Activated CD8-positive, alpha-beta T cell treated with anti-CD3 and anti-CD28 coated beads for 36 hours (primary cell): ENCODE measurements around the gene UIMC1. TPM values are rescaled to one million over a fixed set of nuclear protein-coding genes. Genes with fewer than 3 reads are reported as not detected.
"Not testable (repeated sequence)": the region's sequence is repeated elsewhere in the genome, so short reads cannot be mapped to it uniquely, and the experiment has no call there.

Experiments
- ATAC-seq: fragments of 200-7000 bp; cut with Tn5 transposase; one replicate; pipeline ENCODE4 v1.10.0; 2021; ENCODE audit warnings: mild to moderate bottlenecking, moderate library complexity
- CTCF ChIA-PET: fragments of 350-600 bp; sonication (Branson Sonifier 250); formaldehyde crosslinking; loops from one replicate; lab custom pipeline; 2021; ENCODE audit warnings: antibody characterized with exemption; lab: Charles Lee
- POLR2A ChIA-PET: fragments of 350-600 bp; sonication (Branson Sonifier 250); formaldehyde crosslinking; loops from one replicate; lab custom pipeline; 2021; ENCODE audit warnings: antibody characterized with exemption; lab: Charles Lee
- DNase-seq: peaks from one replicate; pipeline ENCODE4 v3.0.0-alpha.2; 2020
- H3K27ac Mint-ChIP-seq: one replicate; pipeline ENCODE4 v1.8.0; 2021; ENCODE audit warnings: mild to moderate bottlenecking, mixed read lengths
- H3K27me3 Mint-ChIP-seq: one replicate; pipeline ENCODE4 v1.8.0; 2021; ENCODE audit warnings: mixed read lengths
- H3K36me3 Mint-ChIP-seq: one replicate; pipeline ENCODE4 v1.8.0; 2021; ENCODE audit warnings: low read depth, mixed read lengths
- H3K4me1 Mint-ChIP-seq: one replicate; pipeline ENCODE4 v1.8.0; 2021; ENCODE audit warnings: low read depth, mixed read lengths
- H3K4me3 Mint-ChIP-seq: one replicate; pipeline ENCODE4 v1.8.0; 2021; ENCODE audit warnings: mild to moderate bottlenecking, moderate library complexity, mixed read lengths
- H3K9me3 Mint-ChIP-seq: one replicate; pipeline ENCODE4 v1.8.0; 2021; ENCODE audit warnings: mixed read lengths
- intact Hi-C: fragments of 100-400 bp; cut with micrococcal nuclease; formaldehyde crosslinking; loops from one replicate; pipeline ENCODE4 v1.10.0; 2022
- total RNA-seq, 2 experiments: library from RNA; stranded (reverse); gene quantifications; one replicate each; pipeline ENCODE4 v1.2.3, GENCODE V29; 2021
- TF ChIP-seq, protein P1 (sequence below): fragments of 200-600 bp; IDR thresholded peaks from one replicate; pipeline ENCODE4 v1.8.0; 2022; ENCODE audit warnings: antibody characterized with exemption, mild to moderate bottlenecking

The UIMC1 gene
- total RNA-seq, 2 experiments from 2014 or later = 54.1 to 57.0 TPM

DNA sequence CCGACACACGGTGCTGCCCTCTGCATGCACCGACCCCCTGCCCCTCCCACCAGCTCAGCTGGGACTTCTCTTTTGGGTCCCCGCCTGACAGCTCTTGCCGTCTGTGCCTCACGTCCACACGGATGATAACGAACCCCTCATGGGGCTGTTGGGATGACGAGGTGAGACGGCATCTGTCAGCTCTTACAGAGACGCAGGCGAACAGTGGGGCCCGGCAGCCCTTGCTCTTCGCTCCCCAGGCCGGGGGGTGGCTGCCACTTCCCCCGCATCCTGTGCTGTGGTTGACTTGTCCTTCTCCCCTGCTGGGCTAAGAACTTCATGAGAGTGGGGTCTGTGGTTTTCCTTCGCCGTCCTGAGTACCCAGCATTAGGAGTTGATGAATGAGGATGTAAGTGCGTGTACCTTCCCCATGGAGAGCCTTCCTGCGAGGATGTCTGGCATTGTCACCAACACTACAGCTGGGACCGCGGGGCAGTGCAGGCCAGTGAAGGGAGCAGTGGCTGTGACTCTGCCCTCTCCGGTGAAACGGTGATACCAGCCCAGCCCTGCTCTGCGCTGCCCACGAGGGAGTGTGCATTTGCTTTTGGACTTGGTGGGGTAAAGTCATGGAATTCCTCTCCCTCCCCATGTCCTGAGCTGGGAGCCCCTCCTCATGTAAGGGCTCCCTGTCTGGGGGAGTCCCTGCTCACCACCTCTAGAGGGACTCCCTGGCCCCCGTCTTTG is 130.6 kb downstream of the UIMC1 start:
- Mint-ChIP-seq H3K4me1 (peaks cover 10% of the 10 kb centered on the region), H3K27ac (no peak overlapping the region), H3K9me3 (no peaks in the 10 kb centered on the region), H3K27me3 (peaks cover 30% of the 10 kb centered on the region), H3K36me3 (no peaks in the 10 kb centered on the region), H3K4me3 (no peak overlapping the region)
- DNase-seq = peak; percentile 52
- peak; percentile 71 for ATAC-seq
- CTCF ChIA-PET = interaction anchor here (1.5 kb wide), 1 partner anchor 215 kb away, joined by 5 read pairs; no protein-coding TSS in a partner anchor
- POLR2A ChIA-PET = no interaction called here
- intact Hi-C loops = no loop called here
- TF ChIP-seq, protein P1, sequence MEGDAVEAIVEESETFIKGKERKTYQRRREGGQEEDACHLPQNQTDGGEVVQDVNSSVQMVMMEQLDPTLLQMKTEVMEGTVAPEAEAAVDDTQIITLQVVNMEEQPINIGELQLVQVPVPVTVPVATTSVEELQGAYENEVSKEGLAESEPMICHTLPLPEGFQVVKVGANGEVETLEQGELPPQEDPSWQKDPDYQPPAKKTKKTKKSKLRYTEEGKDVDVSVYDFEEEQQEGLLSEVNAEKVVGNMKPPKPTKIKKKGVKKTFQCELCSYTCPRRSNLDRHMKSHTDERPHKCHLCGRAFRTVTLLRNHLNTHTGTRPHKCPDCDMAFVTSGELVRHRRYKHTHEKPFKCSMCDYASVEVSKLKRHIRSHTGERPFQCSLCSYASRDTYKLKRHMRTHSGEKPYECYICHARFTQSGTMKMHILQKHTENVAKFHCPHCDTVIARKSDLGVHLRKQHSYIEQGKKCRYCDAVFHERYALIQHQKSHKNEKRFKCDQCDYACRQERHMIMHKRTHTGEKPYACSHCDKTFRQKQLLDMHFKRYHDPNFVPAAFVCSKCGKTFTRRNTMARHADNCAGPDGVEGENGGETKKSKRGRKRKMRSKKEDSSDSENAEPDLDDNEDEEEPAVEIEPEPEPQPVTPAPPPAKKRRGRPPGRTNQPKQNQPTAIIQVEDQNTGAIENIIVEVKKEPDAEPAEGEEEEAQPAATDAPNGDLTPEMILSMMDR = no peak

DNA sequence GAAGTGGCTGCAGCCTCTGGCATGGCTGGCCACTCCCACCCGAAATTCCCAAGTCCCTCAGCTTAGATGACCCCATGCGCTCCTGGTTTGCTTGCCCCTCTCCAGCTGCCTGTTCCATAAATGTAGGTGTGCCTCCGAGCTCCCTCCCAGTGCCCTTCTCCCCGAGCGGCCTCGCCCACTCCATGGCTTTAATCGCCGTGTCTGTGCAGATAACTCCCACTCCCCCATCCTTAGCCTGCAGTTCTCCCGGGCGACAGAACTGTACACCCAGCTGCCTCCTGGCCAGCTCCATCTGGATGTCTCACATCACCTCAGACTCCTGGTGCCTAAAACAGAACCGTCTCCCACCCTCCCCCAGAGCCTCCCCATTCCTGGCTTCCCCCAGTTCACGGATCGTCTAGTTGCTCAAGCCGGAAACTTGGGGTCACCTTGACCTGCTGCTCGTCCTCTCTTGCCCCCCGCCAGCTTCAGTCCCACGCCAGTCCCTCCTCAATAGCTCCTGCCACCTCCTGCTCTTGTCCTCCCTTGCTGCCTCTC is 131.5 kb downstream of the UIMC1 start:
- ATAC-seq (no peak), DNase-seq (no peak)
- peaks cover 30% of the 10 kb centered on the region for H3K27me3 Mint-ChIP-seq
- H3K36me3 Mint-ChIP-seq = no peaks in the 10 kb centered on the region
- H3K4me1 Mint-ChIP-seq = peaks cover 10% of the 10 kb centered on the region
- ChIA-PET POLR2A (no interaction called here), CTCF (interaction anchor here (0.7 to 1.5 kb wide), 2 partner anchors 214 to 218 kb away, joined by 3 to 5 read pairs; no protein-coding TSS in a partner anchor)
- H3K27ac Mint-ChIP-seq = no peak overlapping the region
- intact Hi-C loops = no loop called here
- TF ChIP-seq, protein P1 = no peak
- no peak overlapping the region for H3K4me3 Mint-ChIP-seq
- H3K9me3 Mint-ChIP-seq = no peaks in the 10 kb centered on the region

DNA sequence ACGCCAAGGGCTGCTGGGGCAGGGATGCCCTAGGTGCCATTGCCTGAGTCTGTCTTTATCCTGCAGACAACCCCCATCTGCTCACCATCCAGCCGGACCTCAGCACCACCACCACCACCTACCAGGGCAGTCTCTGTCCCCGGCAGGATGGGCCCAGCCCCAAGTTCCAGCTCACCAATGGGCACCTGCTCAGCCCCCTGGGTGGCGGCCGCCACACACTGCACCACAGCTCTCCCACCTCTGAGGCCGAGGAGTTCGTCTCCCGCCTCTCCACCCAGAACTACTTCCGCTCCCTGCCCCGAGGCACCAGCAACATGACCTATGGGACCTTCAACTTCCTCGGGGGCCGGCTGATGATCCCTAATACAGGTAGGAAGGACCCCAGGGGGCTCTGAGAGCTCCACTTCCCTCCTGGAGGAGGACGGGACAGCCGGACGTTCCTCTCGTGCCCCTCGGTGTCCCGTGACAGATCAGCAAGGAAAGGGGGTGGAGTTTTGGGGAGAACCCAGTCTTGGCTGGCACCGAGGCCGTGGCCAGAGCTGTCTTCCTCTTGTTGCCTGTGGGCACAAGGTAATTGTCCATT is 132.3 kb downstream of the UIMC1 start:
- no peak overlapping the region for H3K4me3 Mint-ChIP-seq
- ATAC-seq = no peak
- peaks cover 10% of the 10 kb centered on the region for H3K4me1 Mint-ChIP-seq
- intact Hi-C loops = no loop called here
- TF ChIP-seq, protein P1 = no peak
- no peak for DNase-seq
- no peaks in the 10 kb centered on the region for H3K9me3 Mint-ChIP-seq
- no peaks in the 10 kb centered on the region for H3K36me3 Mint-ChIP-seq
- H3K27me3 Mint-ChIP-seq = peaks cover 30% of the 10 kb centered on the region
- ChIA-PET CTCF (interaction anchor here (0.7 to 1.5 kb wide), 2 partner anchors 213 to 217 kb away, joined by 3 to 5 read pairs; no protein-coding TSS in a partner anchor), POLR2A (no interaction called here)
- no peak overlapping the region for H3K27ac Mint-ChIP-seq

DNA sequence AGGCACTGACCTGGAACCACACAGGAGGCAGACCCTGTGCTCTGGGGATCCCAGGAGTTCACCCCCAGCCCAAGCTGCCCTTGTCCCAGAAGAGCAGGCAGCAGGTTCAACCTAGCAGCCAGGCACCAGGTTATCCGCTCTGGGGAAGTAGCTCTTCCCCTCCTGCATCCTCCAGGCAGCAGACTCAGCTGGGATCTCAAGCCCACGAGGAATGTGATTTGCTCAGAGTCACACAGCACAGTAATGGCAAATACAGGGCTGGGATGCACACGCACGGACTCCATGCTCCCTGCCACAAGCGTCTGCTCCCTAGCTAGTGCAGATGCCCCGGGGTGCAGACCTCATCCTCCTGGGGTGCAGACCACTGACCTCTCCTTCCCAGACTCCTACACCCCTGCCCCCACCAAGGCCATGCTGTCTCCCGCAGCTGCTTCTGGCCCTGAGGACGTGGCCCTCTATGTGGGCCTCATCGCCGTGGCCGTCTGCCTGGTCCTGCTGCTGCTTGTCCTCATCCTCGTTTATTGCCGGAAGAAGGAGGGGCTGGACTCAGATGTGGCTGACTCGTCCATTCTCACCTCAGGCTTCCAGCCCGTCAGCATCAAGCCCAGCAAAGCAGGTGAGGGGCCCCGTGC is 132.9 kb downstream of the UIMC1 start:
- ATAC-seq = no peak
- no peak for DNase-seq
- ChIA-PET POLR2A (interaction anchor here (1.1 kb wide), 1 partner anchor 9 kb away, joined by 6 read pairs; no protein-coding TSS in a partner anchor), CTCF (no interaction called here)
- Mint-ChIP-seq H3K27ac (no peak overlapping the region), H3K36me3 (no peaks in the 10 kb centered on the region), H3K4me3 (no peak overlapping the region), H3K4me1 (peaks cover 10% of the 10 kb centered on the region), H3K9me3 (no peaks in the 10 kb centered on the region), H3K27me3 (peaks cover 29% of the 10 kb centered on the region)
- TF ChIP-seq, protein P1 = no peak
- intact Hi-C loops = no loop called here

DNA sequence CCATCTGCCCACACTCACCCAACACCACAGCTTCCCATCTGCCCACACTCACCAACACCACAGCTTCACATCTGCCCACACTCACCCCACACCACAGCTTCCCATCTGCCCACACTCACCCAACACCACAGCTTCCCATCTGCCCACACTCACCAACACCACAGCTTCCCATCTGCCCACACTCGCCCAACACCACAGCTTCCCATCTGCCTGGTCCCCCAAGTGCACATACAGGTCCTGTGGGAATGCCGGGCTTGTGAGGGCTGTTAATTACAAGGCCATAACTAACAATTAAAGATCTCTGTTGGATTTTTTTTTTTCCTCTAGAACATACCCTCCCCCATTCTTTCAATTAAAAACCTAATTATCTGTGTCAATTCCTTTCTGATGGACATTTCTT is 133.6 kb downstream of the UIMC1 start:
- ATAC-seq, H3K36me3 Mint-ChIP-seq, CTCF ChIA-PET, H3K4me3 Mint-ChIP-seq, H3K9me3 Mint-ChIP-seq, H3K4me1 Mint-ChIP-seq, DNase-seq, intact Hi-C loops: not testable (repeated sequence)
- Mint-ChIP-seq H3K27ac (peak overlapping the region; percentile 34), H3K27me3 (peaks cover 26% of the 10 kb centered on the region)
- POLR2A ChIA-PET = interaction anchor here (1.1 kb wide), 1 partner anchor 10 kb away, joined by 6 read pairs; no protein-coding TSS in a partner anchor

DNA sequence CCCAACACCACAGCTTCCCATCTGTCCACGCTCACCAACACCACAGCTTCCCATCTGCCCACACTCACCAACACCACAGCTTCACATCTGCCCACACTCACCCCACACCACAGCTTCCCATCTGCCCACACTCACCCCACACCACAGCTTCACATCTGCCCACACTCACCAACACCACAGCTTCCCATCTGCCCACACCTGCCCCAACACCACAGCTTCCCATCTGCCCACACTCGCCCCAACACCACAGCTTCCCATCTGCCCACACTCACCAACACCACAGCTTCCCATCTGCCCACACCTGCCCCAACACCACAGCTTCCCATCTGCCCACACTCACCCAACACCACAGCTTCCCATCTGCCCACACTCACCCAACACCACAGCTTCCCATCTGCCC is 134.0 kb downstream of the UIMC1 start:
- H3K9me3 Mint-ChIP-seq, DNase-seq, H3K36me3 Mint-ChIP-seq, ATAC-seq, intact Hi-C loops, H3K4me1 Mint-ChIP-seq, H3K4me3 Mint-ChIP-seq, H3K27ac Mint-ChIP-seq, CTCF ChIA-PET: not testable (repeated sequence)
- POLR2A ChIA-PET = interaction anchor here (1.1 kb wide), 1 partner anchor 10 kb away, joined by 6 read pairs; no protein-coding TSS in a partner anchor
- H3K27me3 Mint-ChIP-seq = peaks cover 27% of the 10 kb centered on the region

DNA sequence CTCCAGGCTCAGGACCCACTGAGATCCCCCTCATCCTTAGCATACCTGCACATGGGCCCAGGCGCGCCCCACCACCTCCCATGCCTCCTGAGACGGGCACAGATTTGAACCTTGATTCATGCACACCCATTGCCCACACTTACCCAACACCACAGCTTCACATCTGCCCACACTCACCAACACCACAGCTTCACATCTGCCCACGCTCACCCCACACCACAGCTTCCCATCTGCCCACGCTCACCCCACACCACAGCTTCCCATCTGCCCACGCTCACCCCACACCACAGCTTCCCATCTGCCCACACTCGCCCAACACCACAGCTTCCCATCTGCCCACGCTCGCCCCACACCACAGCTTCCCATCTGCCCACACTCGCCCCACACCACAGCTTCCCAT is 135.9 kb downstream of the UIMC1 start:
- H3K27ac Mint-ChIP-seq, H3K4me1 Mint-ChIP-seq, H3K36me3 Mint-ChIP-seq, DNase-seq, H3K9me3 Mint-ChIP-seq, intact Hi-C loops, H3K4me3 Mint-ChIP-seq, CTCF ChIA-PET, POLR2A ChIA-PET, ATAC-seq: not testable (repeated sequence)
- peaks cover 29% of the 10 kb centered on the region for H3K27me3 Mint-ChIP-seq
